ENCODE measurements around the gene NEIL1. TPM values are rescaled to one million over a fixed set of nuclear protein-coding genes. Genes with fewer than 3 reads are reported as not detected.

Gene NEIL1
- total and polyA plus RNA-seq, 4 experiments from 2014 or later: 1.5 to 16.4 (median 7.8) TPM

DNA sequence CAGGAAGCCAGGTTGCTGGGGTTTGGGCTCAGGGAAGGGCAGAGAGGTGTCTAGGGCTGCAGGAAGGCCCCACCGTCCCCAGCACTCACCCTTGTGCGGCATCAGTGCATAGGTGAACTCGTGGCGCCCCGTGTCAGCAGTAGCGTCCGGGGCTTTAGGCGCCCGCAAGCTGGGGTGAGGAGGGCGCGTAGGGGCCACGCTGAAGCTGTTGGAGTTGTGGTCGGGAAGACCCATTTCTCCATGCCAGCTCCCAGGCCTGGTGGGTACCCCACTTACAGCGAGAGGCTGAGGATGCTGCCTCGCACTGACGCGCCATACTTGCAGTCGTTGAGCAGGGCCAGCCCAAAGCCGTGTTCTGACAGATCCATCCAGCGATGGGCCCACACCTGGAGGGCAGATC lies 9.7 kb downstream of the NEIL1 start:
- no peak for DNase-seq
- no peaks in the 10 kb centered on the region for H3K9me3 Mint-ChIP-seq
- H3K27ac ChIP-seq (ENCODE audit: low read depth, low read length): no peak overlapping the region
- intact Hi-C loops (cut with micrococcal nuclease): no loop called here
- no peaks in the 10 kb centered on the region for H3K4me1 ChIP-seq (ENCODE audit: insufficient read depth, low read length)
- H3K4me1 Mint-ChIP-seq: peaks cover 0 to 1% (median 0%) of the 10 kb centered on the region in 4 donors
- H3K27me3 Mint-ChIP-seq: no peaks in the 10 kb centered on the region
- CTCF ChIA-PET (ENCODE audit: partially characterized antibody): no interaction called here
- H3K27me3 ChIP-seq (ENCODE audit: insufficient read depth, low read length): no peaks in the 10 kb centered on the region
- H3K4me3 Mint-ChIP-seq: no peak overlapping the region
- peaks cover 24% of the 10 kb centered on the region for H3K36me3 ChIP-seq (ENCODE audit: insufficient read depth, low read length)
- no peak overlapping the region for H3K4me3 ChIP-seq (ENCODE audit: low read length in 2 of 2)
- H3K27ac Mint-ChIP-seq: no peak overlapping the region
- POLR2A ChIA-PET (ENCODE audit: partially characterized antibody): interaction anchor here (1.0 to 1.5 kb wide), 2 partner anchors 9 to 12 kb away, joined by 3 to 6 read pairs; partner anchors contain the start of genes MAN2C1 and NEIL1
- no peaks in the 10 kb centered on the region for H3K9me3 ChIP-seq (ENCODE audit: control insufficient read depth in 1 of 2, low read length in 2 of 2)
- peaks cover 7 to 35% of the 10 kb centered on the region in 2 donors for H3K36me3 Mint-ChIP-seq

DNA sequence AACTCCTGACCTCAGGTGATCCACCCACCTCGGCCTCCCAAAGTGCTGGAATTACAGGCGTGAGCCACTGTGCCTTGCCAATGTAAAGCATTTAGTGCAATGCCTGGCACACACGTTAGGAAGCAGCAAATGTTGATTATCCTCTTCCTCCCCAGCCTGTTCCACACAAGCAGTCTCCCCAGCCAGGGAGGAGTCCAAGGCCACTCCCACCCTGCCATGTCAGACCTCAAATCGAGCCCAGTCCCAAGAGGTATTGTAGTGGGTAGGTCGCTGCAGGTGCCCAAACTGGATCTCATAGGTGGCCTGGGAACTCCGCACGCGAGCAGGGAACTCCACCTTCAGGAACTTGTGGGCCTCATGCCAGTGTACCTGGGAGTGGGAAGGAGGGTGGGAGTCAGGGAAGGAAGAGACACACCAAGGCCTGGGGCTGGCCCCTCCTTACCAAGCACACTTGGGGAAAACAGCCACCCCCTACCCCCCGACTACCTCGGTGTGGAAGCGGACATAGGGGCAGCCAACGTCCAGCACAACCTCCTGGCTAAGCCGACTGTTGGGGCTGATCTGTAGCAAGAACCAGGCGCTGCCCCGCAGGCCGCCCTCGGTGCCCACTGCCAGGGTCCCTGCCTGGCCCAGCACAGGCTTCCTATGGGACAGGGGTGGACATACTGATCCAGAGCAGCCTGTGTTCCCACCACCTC lies 11.3 kb downstream of the NEIL1 start:
- Mint-ChIP-seq H3K36me3 (peaks cover 7 to 38% of the 10 kb centered on the region in 2 donors), H3K4me3 (no peak overlapping the region), H3K9me3 (no peaks in the 10 kb centered on the region), H3K4me1 (peaks cover 0 to under 1% (median 0%) of the 10 kb centered on the region in 4 donors), H3K27ac (peak overlapping the region in 2 of 7 donors; percentile 32 to 57), H3K27me3 (no peaks in the 10 kb centered on the region)
- Histone ChIP-seq H3K36me3 (ENCODE audit: insufficient read depth, low read length) (peaks cover 41% of the 10 kb centered on the region), H3K9me3 (ENCODE audit: control insufficient read depth in 1 of 2, low read length in 2 of 2) (no peaks in the 10 kb centered on the region), H3K27me3 (ENCODE audit: insufficient read depth, low read length) (no peaks in the 10 kb centered on the region), H3K4me3 (ENCODE audit: low read length in 2 of 2) (no peak overlapping the region), H3K4me1 (ENCODE audit: insufficient read depth, low read length) (no peaks in the 10 kb centered on the region), H3K27ac (ENCODE audit: low read depth, low read length) (no peak overlapping the region)
- ChIA-PET CTCF (ENCODE audit: partially characterized antibody) (interaction anchor here (1.6 kb wide), 1 partner anchor 9 kb away, joined by 4 read pairs; no protein-coding TSS in a partner anchor), POLR2A (ENCODE audit: partially characterized antibody) (no interaction called here)
- DNase-seq: no peak
- intact Hi-C loops (cut with micrococcal nuclease): no loop called here

DNA sequence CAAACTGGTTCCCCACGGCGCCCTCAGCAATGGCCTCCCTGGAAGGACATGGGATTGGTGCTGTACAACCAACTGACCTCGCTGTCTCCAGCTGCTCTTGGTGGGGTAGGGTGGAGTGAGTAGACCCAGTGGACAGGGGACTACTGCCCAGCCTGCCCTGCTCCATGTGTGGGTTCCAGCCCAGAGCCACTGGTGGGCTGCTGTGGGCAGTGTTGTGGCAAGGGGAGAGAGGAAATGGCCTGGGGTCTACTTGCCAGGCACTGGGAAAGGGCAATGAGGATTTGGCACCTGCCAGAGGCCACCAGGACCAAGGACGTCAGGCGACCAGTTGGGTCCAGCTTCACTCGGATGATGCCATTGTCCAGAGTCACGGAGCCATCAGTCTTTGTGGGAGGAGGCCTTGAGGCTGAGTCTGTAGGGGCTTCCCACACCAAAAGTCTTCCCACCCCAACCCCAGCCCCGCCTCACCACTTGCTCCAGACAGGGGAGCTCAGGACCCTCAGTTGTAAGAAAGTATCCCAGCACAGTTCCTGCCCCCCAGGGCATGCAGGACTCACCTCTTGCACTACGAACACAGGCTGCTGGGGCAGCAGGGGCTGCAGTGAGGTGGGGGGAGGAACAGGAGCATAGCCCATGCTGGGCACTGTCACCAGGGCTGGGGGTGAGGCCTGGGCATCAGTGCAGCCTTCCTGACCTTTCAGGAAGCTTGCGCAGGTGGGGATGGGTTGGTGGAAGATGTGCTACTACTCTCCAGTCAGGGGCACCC lies 12.1 kb downstream of the NEIL1 start:
- CTCF ChIA-PET (ENCODE audit: partially characterized antibody): interaction anchor here (1.6 kb wide), 1 partner anchor 8 kb away, joined by 4 read pairs; no protein-coding TSS in a partner anchor
- Mint-ChIP-seq H3K27ac (no peak overlapping the region), H3K4me3 (no peak overlapping the region), H3K27me3 (no peaks in the 10 kb centered on the region), H3K9me3 (no peaks in the 10 kb centered on the region), H3K4me1 (no peaks in the 10 kb centered on the region), H3K36me3 (peaks cover 7 to 41% of the 10 kb centered on the region in 2 donors)
- POLR2A ChIA-PET (ENCODE audit: partially characterized antibody): no interaction called here
- no peak for DNase-seq
- Histone ChIP-seq H3K27me3 (ENCODE audit: insufficient read depth, low read length) (no peaks in the 10 kb centered on the region), H3K9me3 (ENCODE audit: control insufficient read depth in 1 of 2, low read length in 2 of 2) (no peaks in the 10 kb centered on the region), H3K27ac (ENCODE audit: low read depth, low read length) (no peak overlapping the region), H3K36me3 (ENCODE audit: insufficient read depth, low read length) (peaks cover 47% of the 10 kb centered on the region), H3K4me1 (ENCODE audit: insufficient read depth, low read length) (no peaks in the 10 kb centered on the region), H3K4me3 (ENCODE audit: low read length in 2 of 2) (no peak overlapping the region)
- intact Hi-C loops (cut with micrococcal nuclease): no loop called here

DNA sequence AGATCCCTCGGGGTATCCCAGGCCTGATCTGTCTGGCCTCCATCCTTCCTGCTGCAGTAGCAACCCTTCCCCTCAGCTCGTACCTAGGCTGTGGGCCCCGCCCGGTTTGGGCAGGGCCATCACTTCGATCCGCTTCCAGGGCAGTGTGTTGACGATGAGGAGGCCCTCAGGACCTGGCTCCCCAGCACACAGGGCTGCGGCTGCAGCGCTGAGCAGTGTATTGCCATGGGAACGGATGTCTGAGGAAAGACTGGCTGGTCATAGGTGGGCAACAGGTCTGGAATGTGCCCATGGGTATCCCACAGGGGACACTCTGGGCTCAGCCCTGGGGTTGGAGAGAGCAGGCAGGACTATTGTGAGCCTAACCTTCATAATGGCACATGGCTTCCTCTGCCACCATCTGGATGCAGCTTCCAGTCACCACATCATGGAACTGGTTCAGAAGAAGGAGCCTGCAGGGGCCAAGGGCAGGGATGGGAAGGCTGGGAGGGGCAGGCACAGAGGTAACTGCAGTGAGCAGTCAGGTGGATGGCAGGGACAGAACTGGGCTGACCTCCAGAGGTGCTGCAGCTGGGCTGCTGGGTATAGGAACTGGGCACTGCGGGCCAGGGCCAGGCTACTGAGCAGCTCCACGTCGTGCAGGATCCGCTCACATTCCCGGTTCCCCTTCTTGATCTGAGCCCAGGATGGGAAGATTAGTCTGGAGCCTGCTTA lies 12.9 kb downstream of the NEIL1 start:
- Histone ChIP-seq H3K4me1 (ENCODE audit: insufficient read depth, low read length) (no peaks in the 10 kb centered on the region), H3K27ac (ENCODE audit: low read depth, low read length) (no peak overlapping the region), H3K36me3 (ENCODE audit: insufficient read depth, low read length) (peaks cover 55% of the 10 kb centered on the region), H3K27me3 (ENCODE audit: insufficient read depth, low read length) (no peaks in the 10 kb centered on the region), H3K4me3 (ENCODE audit: low read length in 2 of 2) (no peak overlapping the region), H3K9me3 (ENCODE audit: control insufficient read depth in 1 of 2, low read length in 2 of 2) (no peaks in the 10 kb centered on the region)
- intact Hi-C loops (cut with micrococcal nuclease): loop anchor here (10.0 kb wide), 1 partner anchor 335 kb away; the partner anchor contains the start of gene PPCDC
- H3K27ac Mint-ChIP-seq: peak overlapping the region in 2 of 7 donors; percentile 30 to 48
- H3K9me3 Mint-ChIP-seq: no peaks in the 10 kb centered on the region
- no peak overlapping the region for H3K4me3 Mint-ChIP-seq
- no peak for DNase-seq
- peaks cover 0 to 4% (median 0%) of the 10 kb centered on the region in 4 donors for H3K4me1 Mint-ChIP-seq
- CTCF ChIA-PET (ENCODE audit: partially characterized antibody): interaction anchor here (1.6 kb wide), 1 partner anchor 8 kb away, joined by 4 read pairs; no protein-coding TSS in a partner anchor
- H3K36me3 Mint-ChIP-seq: peaks cover 12 to 46% of the 10 kb centered on the region in 2 donors
- no peaks in the 10 kb centered on the region for H3K27me3 Mint-ChIP-seq
- POLR2A ChIA-PET (ENCODE audit: partially characterized antibody): interaction anchor here (0.5 kb wide), 1 partner anchor 13 kb away, joined by 3 read pairs; the partner anchor contains the start of gene NEIL1

DNA sequence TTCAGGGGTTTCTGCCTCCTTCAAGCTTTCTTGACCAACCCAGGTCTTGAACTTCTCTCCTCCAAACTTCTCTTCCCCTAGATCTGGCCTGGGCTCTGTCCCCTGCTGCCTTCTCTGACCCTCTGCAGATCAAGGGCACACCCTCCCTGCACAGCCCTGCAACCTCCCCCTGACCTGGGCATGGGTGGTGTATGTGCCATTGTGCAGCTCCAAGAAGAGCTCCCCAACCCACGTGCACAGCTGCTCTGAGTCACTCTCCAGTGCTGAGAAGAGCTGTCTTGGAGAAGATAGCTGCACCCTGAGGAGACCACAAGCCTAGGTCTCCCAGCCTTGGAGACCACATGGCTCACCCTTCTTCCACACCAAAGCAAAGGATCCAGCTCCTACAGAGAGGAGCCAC lies 13.6 kb downstream of the NEIL1 start:
- Mint-ChIP-seq H3K4me3 (no peak overlapping the region), H3K27me3 (no peaks in the 10 kb centered on the region), H3K9me3 (no peaks in the 10 kb centered on the region), H3K36me3 (peaks cover 15 to 50% of the 10 kb centered on the region in 2 donors), H3K27ac (peak overlapping the region in 5 of 7 donors; percentile 16 to 90 (median 27)), H3K4me1 (peaks cover 0 to 4% (median 0%) of the 10 kb centered on the region in 4 donors)
- no peak for DNase-seq
- POLR2A ChIA-PET (ENCODE audit: partially characterized antibody): interaction anchor here (0.5 kb wide), 1 partner anchor 13 kb away, joined by 3 read pairs; the partner anchor contains the start of gene NEIL1
- peaks cover 62% of the 10 kb centered on the region for H3K36me3 ChIP-seq (ENCODE audit: insufficient read depth, low read length)
- no peak overlapping the region for H3K4me3 ChIP-seq (ENCODE audit: low read length in 2 of 2)
- no peaks in the 10 kb centered on the region for H3K27me3 ChIP-seq (ENCODE audit: insufficient read depth, low read length)
- H3K27ac ChIP-seq (ENCODE audit: low read depth, low read length): no peak overlapping the region
- CTCF ChIA-PET (ENCODE audit: partially characterized antibody): no interaction called here
- no peaks in the 10 kb centered on the region for H3K9me3 ChIP-seq (ENCODE audit: control insufficient read depth in 1 of 2, low read length in 2 of 2)
- intact Hi-C loops (cut with micrococcal nuclease): loop anchor here (10.0 kb wide), 1 partner anchor 336 kb away; the partner anchor contains the start of gene PPCDC
- no peaks in the 10 kb centered on the region for H3K4me1 ChIP-seq (ENCODE audit: insufficient read depth, low read length)

DNA sequence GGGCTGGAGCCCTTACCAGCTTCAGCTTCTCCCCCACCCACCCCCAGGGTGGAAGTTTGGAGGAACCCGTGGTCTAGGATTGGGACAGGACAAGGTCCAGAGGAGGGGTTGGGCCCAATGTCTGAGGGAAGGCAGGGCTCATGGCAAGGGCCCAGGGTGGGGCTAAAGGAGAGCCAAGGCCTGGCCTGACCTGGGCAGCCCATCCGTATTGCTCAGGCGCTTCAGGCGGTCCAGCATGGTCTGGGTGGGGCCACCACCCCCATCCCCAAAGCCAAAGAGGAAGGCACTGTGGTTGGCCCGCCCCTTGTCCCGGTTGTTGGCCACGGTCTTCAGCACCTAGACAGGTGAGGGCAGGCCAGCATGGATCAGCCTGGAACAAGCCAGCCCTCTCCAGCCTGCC lies 14.0 kb downstream of the NEIL1 start:
- Histone ChIP-seq H3K4me3 (ENCODE audit: low read length in 2 of 2) (no peak overlapping the region), H3K4me1 (ENCODE audit: insufficient read depth, low read length) (no peaks in the 10 kb centered on the region), H3K27ac (ENCODE audit: low read depth, low read length) (no peak overlapping the region), H3K27me3 (ENCODE audit: insufficient read depth, low read length) (no peaks in the 10 kb centered on the region), H3K9me3 (ENCODE audit: control insufficient read depth in 1 of 2, low read length in 2 of 2) (no peaks in the 10 kb centered on the region), H3K36me3 (ENCODE audit: insufficient read depth, low read length) (peaks cover 64% of the 10 kb centered on the region)
- CTCF ChIA-PET (ENCODE audit: partially characterized antibody): no interaction called here
- POLR2A ChIA-PET (ENCODE audit: partially characterized antibody): no interaction called here
- Mint-ChIP-seq H3K27me3 (no peaks in the 10 kb centered on the region), H3K4me3 (no peak overlapping the region), H3K27ac (peak overlapping the region in 1 of 7 donors; percentile 17), H3K9me3 (no peaks in the 10 kb centered on the region), H3K36me3 (peaks cover 19 to 51% of the 10 kb centered on the region in 2 donors), H3K4me1 (peaks cover 0 to 4% (median 0%) of the 10 kb centered on the region in 4 donors)
- intact Hi-C loops (cut with micrococcal nuclease): loop anchor here (10.0 kb wide), 1 partner anchor 336 kb away; the partner anchor contains the start of gene PPCDC
- no peak for DNase-seq

Data from CD4-positive, alpha-beta memory T cell (primary cell).